ENCODE data around the gene ZBTB12.
"Not testable (repeated sequence)": the region's sequence is repeated elsewhere in the genome, so short reads cannot be mapped to it uniquely, and the experiment has no call there.

The ZBTB12 gene

DNA sequence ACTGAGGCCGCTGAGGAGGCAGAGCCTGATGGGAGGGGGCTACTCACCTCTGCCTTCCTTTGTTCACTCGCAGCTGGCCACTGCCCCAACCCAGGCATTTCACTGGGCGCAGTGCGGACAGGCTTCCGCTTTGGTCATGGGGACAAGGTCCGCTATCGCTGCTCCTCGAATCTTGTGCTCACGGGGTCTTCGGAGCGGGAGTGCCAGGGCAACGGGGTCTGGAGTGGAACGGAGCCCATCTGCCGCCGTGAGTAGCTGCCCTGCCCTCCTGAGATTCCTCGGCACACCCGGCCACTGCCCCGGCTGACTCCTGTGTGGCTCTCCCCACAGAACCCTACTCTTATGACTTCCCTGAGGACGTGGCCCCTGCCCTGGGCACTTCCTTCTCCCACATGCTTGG lies 31.7 kb upstream of the ZBTB12 start:
- no peak overlapping the region for H3K4me3 ChIP-seq
- H3K36me3 ChIP-seq (replicated peaks), result no peaks in the 10 kb centered on the region
- no peaks in the 10 kb centered on the region for H3K9me3 ChIP-seq
- in situ Hi-C loops (cut with MboI; ENCODE audit: low sequenced_read_pairs), result no loop called here
- 0 out of 2 replicates have a peak, but pooled peaks cover 5% of the 10 kb centered on the region for H3K27me3 ChIP-seq (ENCODE audit: low read depth)
- no peaks in the 10 kb centered on the region for H3K4me1 ChIP-seq
- DNase-seq (ENCODE audit: low spot score in 2 of 2), result no peak

- H3K9me3 ChIP-seq; H3K36me3 ChIP-seq (replicated peaks); H3K4me3 ChIP-seq; H3K27me3 ChIP-seq (ENCODE audit: low read depth); in situ Hi-C loops (cut with MboI; ENCODE audit: low sequenced_read_pairs); DNase-seq (ENCODE audit: low spot score in 2 of 2); H3K4me1 ChIP-seq: not testable (repeated sequence)
These were observed 30.3 kb upstream of the ZBTB12 start for GRCh38 chr6:31932137-31932536.

DNA sequence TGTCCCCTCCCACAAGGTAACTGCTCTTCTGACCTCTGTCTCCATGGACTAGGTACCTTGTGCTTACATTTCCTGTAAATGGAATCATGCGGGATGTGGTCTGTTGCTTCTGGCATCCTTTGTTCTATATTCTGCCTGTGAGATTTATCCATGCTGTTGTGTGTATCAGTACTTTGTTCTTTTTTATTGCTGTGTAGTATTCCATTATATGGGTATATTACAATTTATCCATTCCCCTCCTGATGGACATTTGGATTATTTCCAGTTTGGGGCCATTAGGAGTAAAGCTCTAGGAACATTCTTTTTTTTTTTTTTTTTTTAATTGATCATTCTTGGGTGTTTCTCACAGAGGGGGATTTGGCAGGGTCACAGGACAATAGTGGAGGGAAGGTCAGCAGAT lies 29.1 kb upstream of the ZBTB12 start:
- in situ Hi-C loops (cut with MboI; ENCODE audit: low sequenced_read_pairs), result no loop called here
- H3K4me1 ChIP-seq, result no peaks in the 10 kb centered on the region
- DNase-seq (ENCODE audit: low spot score in 2 of 2), result no peak

GRCh38 chr6:31928672-31928939 lies 26.7 kb upstream of the ZBTB12 start:
- Histone ChIP-seq H3K36me3 (replicated peaks) (no peaks in the 10 kb centered on the region), H3K27me3 (ENCODE audit: low read depth) (peaks cover 3% of the 10 kb centered on the region; the same call in 1 of the 2 replicates), H3K4me3 (no peak overlapping the region), H3K9me3 (no peaks in the 10 kb centered on the region), H3K4me1 (no peaks in the 10 kb centered on the region)
- in situ Hi-C loops (cut with MboI; ENCODE audit: low sequenced_read_pairs), result no loop called here
- no peak for DNase-seq (ENCODE audit: low spot score in 2 of 2)

More for the DNA sequence above, 29.1 kb upstream of the ZBTB12 start:
- Histone ChIP-seq H3K4me3 (no peak overlapping the region), H3K9me3 (no peaks in the 10 kb centered on the region), H3K27me3 (ENCODE audit: low read depth) (peaks cover 8% of the 10 kb centered on the region; the same call in 1 of the 2 replicates), H3K36me3 (replicated peaks) (no peaks in the 10 kb centered on the region)

- Histone ChIP-seq H3K27me3 (ENCODE audit: low read depth) (peaks cover 3% of the 10 kb centered on the region; the same call in 1 of the 2 replicates), H3K9me3 (no peaks in the 10 kb centered on the region), H3K4me1 (no peaks in the 10 kb centered on the region), H3K4me3 (no peak overlapping the region), H3K36me3 (replicated peaks) (no peaks in the 10 kb centered on the region)
- no peak for DNase-seq (ENCODE audit: low spot score in 2 of 2)
- in situ Hi-C loops (cut with MboI; ENCODE audit: low sequenced_read_pairs), result no loop called here
These were observed 26.2 kb upstream of the ZBTB12 start for GRCh38 chr6:31927863-31928671.

GRCh38 chr6:31927242-31927862 lies 25.5 kb upstream of the ZBTB12 start, which contains the start of gene C2:
Gene C2 (plus strand): TSS chr6:31927717. CDS start chr6:31927753, 36 bp downstream.
- Histone ChIP-seq H3K36me3 (replicated peaks) (no peaks in the 10 kb centered on the region), H3K4me3 (no peak within 1 kb of the TSS), H3K27me3 (ENCODE audit: low read depth) (peaks cover 3% of the 10 kb centered on the region; the same call in 1 of the 2 replicates), H3K9me3 (no peaks in the 10 kb centered on the region), H3K4me1 (no peaks in the 10 kb centered on the region)
- in situ Hi-C loops (cut with MboI; ENCODE audit: low sequenced_read_pairs), result no loop called here
- DNase-seq (ENCODE audit: low spot score in 2 of 2), result no peak

DNA sequence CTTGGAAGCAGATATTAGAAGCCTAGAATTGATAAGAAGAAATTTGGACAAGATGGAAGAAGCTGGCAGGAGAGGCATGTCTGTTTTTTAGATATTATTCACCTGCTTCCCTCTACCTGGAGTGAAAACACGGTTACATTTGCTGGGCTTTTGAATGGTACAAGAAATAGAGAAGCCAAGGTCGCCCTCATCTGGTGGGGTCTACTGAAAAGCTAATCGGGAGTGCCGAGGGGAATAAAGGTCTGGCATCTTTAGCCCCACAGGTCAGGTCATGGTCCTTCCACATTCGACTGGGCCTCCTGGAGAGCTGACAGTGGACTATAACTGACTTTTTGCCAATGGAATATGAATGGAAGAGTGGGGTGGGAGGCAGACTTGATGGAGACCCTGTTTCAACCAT lies 21.1 kb upstream of the ZBTB12 start:
- Histone ChIP-seq H3K4me3 (no peak overlapping the region), H3K27me3 (ENCODE audit: low read depth) (peaks cover 3% of the 10 kb centered on the region; the same call in 1 of the 2 replicates), H3K4me1 (no peaks in the 10 kb centered on the region), H3K36me3 (replicated peaks) (no peaks in the 10 kb centered on the region), H3K9me3 (no peaks in the 10 kb centered on the region)
- in situ Hi-C loops (cut with MboI; ENCODE audit: low sequenced_read_pairs), result no loop called here
- DNase-seq (ENCODE audit: low spot score in 2 of 2), result no peak

GRCh38 chr6:31920811-31921210 lies 18.9 kb upstream of the ZBTB12 start:
- Histone ChIP-seq H3K4me1 (no peaks in the 10 kb centered on the region), H3K9me3 (no peaks in the 10 kb centered on the region), H3K4me3 (no peak overlapping the region), H3K36me3 (replicated peaks) (no peaks in the 10 kb centered on the region), H3K27me3 (ENCODE audit: low read depth) (no peaks in the 10 kb centered on the region)
- in situ Hi-C loops (cut with MboI; ENCODE audit: low sequenced_read_pairs), result no loop called here
- no peak for DNase-seq (ENCODE audit: low spot score in 2 of 2)

DNA sequence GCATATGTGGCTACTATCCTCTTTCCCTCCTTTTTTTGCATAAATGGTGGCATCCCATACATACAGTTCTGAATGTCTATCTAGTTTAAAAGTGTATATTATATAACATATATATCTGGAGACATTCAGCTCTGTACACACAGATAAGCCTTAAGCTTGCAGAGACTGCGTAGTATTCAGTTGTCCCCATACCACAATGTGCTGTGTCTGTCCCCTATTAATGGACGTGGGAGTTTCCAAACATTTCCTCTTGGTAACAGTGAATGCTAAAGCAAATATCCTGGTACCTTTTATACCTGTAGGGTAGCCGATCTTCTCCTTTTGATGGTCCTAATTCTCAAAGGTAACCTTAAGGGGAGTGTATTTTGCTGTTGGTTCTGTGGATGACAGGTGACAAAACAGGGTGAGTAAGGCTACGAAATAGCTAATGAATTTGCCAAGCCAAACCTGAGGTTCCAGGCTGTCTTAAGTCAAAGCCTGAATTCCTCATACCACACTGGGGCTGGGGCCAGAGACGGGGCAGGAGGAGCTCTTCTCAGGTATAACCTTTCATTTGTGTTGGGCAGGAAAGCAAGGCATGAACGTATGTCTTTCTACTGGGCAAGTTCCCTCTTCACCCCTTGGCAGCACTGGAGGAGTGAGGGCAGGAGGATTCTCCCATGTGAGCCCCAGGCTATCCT lies 17.9 kb upstream of the ZBTB12 start:
- no peak overlapping the region for H3K4me3 ChIP-seq
- H3K36me3 ChIP-seq (replicated peaks), result no peaks in the 10 kb centered on the region
- H3K27me3 ChIP-seq (ENCODE audit: low read depth), result no peaks in the 10 kb centered on the region
- no peaks in the 10 kb centered on the region for H3K9me3 ChIP-seq
- in situ Hi-C loops (cut with MboI; ENCODE audit: low sequenced_read_pairs), result no loop called here
- DNase-seq (ENCODE audit: low spot score in 2 of 2), result no peak
- H3K4me1 ChIP-seq, result no peaks in the 10 kb centered on the region

GRCh38 chr6:31918069-31918720 lies 16.3 kb upstream of the ZBTB12 start:
- Histone ChIP-seq H3K27me3 (ENCODE audit: low read depth) (no peaks in the 10 kb centered on the region), H3K36me3 (replicated peaks) (no peaks in the 10 kb centered on the region), H3K4me1 (no peaks in the 10 kb centered on the region), H3K9me3 (no peaks in the 10 kb centered on the region), H3K4me3 (no peak overlapping the region)
- no peak for DNase-seq (ENCODE audit: low spot score in 2 of 2)
- in situ Hi-C loops (cut with MboI; ENCODE audit: low sequenced_read_pairs), result no loop called here

- H3K9me3 ChIP-seq, result no peaks in the 10 kb centered on the region
- in situ Hi-C loops (cut with MboI; ENCODE audit: low sequenced_read_pairs), result no loop called here
- no peak for DNase-seq (ENCODE audit: low spot score in 2 of 2)
- H3K4me3 ChIP-seq, result no peak overlapping the region
- H3K36me3 ChIP-seq (replicated peaks), result no peaks in the 10 kb centered on the region
- no peaks in the 10 kb centered on the region for H3K4me1 ChIP-seq
- no peaks in the 10 kb centered on the region for H3K27me3 ChIP-seq (ENCODE audit: low read depth)
These were observed 13.9 kb upstream of the ZBTB12 start for GRCh38 chr6:31915756-31916155.

GRCh38 chr6:31915351-31915750 lies 13.5 kb upstream of the ZBTB12 start:
- Histone ChIP-seq H3K4me3 (no peak overlapping the region), H3K9me3 (no peaks in the 10 kb centered on the region), H3K36me3 (replicated peaks) (no peaks in the 10 kb centered on the region), H3K4me1 (no peaks in the 10 kb centered on the region), H3K27me3 (ENCODE audit: low read depth) (no peaks in the 10 kb centered on the region)
- in situ Hi-C loops (cut with MboI; ENCODE audit: low sequenced_read_pairs), result no loop called here
- no peak for DNase-seq (ENCODE audit: low spot score in 2 of 2)

GRCh38 chr6:31911826-31912585 lies 10.1 kb upstream of the ZBTB12 start:
- in situ Hi-C loops (cut with MboI; ENCODE audit: low sequenced_read_pairs), result no loop called here
- Histone ChIP-seq H3K9me3 (no peaks in the 10 kb centered on the region), H3K36me3 (replicated peaks) (no peaks in the 10 kb centered on the region), H3K27me3 (ENCODE audit: low read depth) (no peaks in the 10 kb centered on the region), H3K4me3 (no peak overlapping the region), H3K4me1 (no peaks in the 10 kb centered on the region)
- no peak for DNase-seq (ENCODE audit: low spot score in 2 of 2)
